HCT116 (cell line): ENCODE measurements around the gene EPS15. TPM values are rescaled to one million over a fixed set of nuclear protein-coding genes. Genes with fewer than 3 reads are reported as not detected.

Source experiments
- ATAC-seq: fragments of 200-7000 bp; cut with Tn5 transposase; 2 replicates; pipeline ENCODE4 v1.9.1; 2020; ENCODE audit warnings: mild to moderate bottlenecking, moderate library complexity
- BruUV-seq: library from RNA; stranded (reverse); fragments of 400-500 nt; replicated peaks from 2 replicates; lab custom pipeline; 2021; lab: Mats Ljungman, UMichigan
- CTCF ChIA-PET: fragments of 300-600 bp; sonication (Branson Sonifier 250); formaldehyde crosslinking; loops from one replicate; lab custom pipeline; 2021; ENCODE audit warnings: antibody characterized with exemption; lab: Charles Lee
- POLR2A ChIA-PET: fragments of 300-600, 350-600 bp; sonication (Branson Sonifier 250); formaldehyde crosslinking; loops from one replicate; lab custom pipeline; 2021; ENCODE audit warnings: antibody characterized with exemption; lab: Charles Lee
- RAD21 ChIA-PET, 2 experiments: fragments of 300-600 bp; sonication (Branson Sonifier 250); formaldehyde crosslinking; loops; one replicate each; lab custom pipeline; 2023; ENCODE audit warnings: low total read pairs in 2 of 2; ENCODE audit not compliant: uncharacterized antibody in 2 of 2, unreplicated experiment in 2 of 2, low non-redundant PET in 1 of 2; lab: Charles Lee
- DNase-seq: peaks from one replicate; pipeline ENCODE4 v3.0.0-alpha.2; 2010; ENCODE audit warnings: low read depth, low spot score
- H2AFZ ChIP-seq: fragments of 200-600 bp; shearing (Covaris generic), sonication (generic); 2 replicates; pipeline ENCODE4 v1.6.1; 2017; ENCODE audit warnings: low read depth, mixed run types, mixed read lengths, antibody characterized with exemption, low read length; ENCODE audit not compliant: poor library complexity, severe bottlenecking
- H3K27ac ChIP-seq: 2 replicates; pipeline ENCODE4 v1.5.1; 2012; ENCODE audit warnings: low read depth, low read length
- H3K27me3 ChIP-seq: fragments of 200-600 bp; sonication (generic); 2 replicates; pipeline ENCODE4 v1.6.1; 2016; ENCODE audit warnings: mixed run types, low read length, mixed read lengths; ENCODE audit not compliant: insufficient read depth
- H3K36me3 ChIP-seq, 2 experiments: fragments of 200-500 bp in 1 of 2; fragments of 200-600 bp in 1 of 2; sonication (Bioruptor generic) in 1 of 2; sonication (generic) in 1 of 2; 2 replicates each; pipeline versions ENCODE4 v1.5.1 to v1.6.1; 2014 to 2016; ENCODE audit warnings: low read length in 2 of 2, inconsistent platforms in 1 of 2, mixed read lengths in 1 of 2, mixed run types in 1 of 2; ENCODE audit not compliant: insufficient read depth in 2 of 2, control insufficient read depth in 1 of 2
- H3K4me1 ChIP-seq, 2 experiments: fragments of 200-600 bp in 1 of 2; sonication (generic) in 1 of 2; 2 replicates each; pipeline versions ENCODE4 v1.5.1 to v1.6.1; 2012 to 2017; ENCODE audit warnings: low read length in 2 of 2, inconsistent platforms in 1 of 2, mild to moderate bottlenecking in 1 of 2, mixed read lengths in 1 of 2, mixed run types in 1 of 2, moderate library complexity in 1 of 2; ENCODE audit not compliant: insufficient read depth in 2 of 2, control insufficient read depth in 1 of 2
- H3K4me2 ChIP-seq: fragments of 200-600 bp; sonication (generic); 2 replicates; pipeline ENCODE4 v1.6.1; 2017; ENCODE audit warnings: mixed run types, low read length, mixed read lengths
- H3K4me3 ChIP-seq, 2 experiments: fragments of 200-600 bp in 1 of 2; sonication (generic) in 1 of 2; replicated peaks in 1 of 2; 2 replicates each; pipeline ENCODE4 v1.5.1; 2011 to 2016; ENCODE audit warnings: low read length in 2 of 2, control low read depth in 1 of 2, low read depth in 1 of 2, mild to moderate bottlenecking in 1 of 2, mixed read lengths in 1 of 2, mixed run types in 1 of 2
- H3K79me2 ChIP-seq: fragments of 200-600 bp; sonication (generic); 2 replicates; pipeline ENCODE4 v1.6.1; 2017; ENCODE audit warnings: mild to moderate bottlenecking, mixed run types, low read length, moderate library complexity, mixed read lengths; ENCODE audit not compliant: insufficient read depth
- H3K9ac ChIP-seq: fragments of 200-600 bp; sonication (generic); 2 replicates; pipeline ENCODE4 v1.6.1; 2016; ENCODE audit warnings: low read length, mixed read lengths
- H3K9me2 ChIP-seq: fragments of 200-600 bp; sonication (generic), shearing (Covaris generic); 2 replicates; pipeline ENCODE4 v1.6.1; 2017; ENCODE audit warnings: mixed run types, mild to moderate bottlenecking, moderate library complexity; ENCODE audit not compliant: insufficient read depth
- H3K9me3 ChIP-seq, 2 experiments: fragments of 200-500 bp in 1 of 2; fragments of 200-600 bp in 1 of 2; sonication (Bioruptor generic) in 1 of 2; sonication (generic) in 1 of 2; 2 replicates each; pipeline ENCODE4 v1.6.1; 2014 to 2017; ENCODE audit warnings: low read length in 2 of 2, mixed read lengths in 2 of 2, inconsistent platforms in 1 of 2, low read depth in 1 of 2, mild to moderate bottlenecking in 1 of 2, mixed run types in 1 of 2, moderate library complexity in 1 of 2; ENCODE audit not compliant: control insufficient read depth in 1 of 2, insufficient read depth in 1 of 2
- H4K20me1 ChIP-seq: fragments of 200-600 bp; sonication (generic), shearing (Covaris generic); 2 replicates; pipeline ENCODE4 v1.6.1; 2017; ENCODE audit warnings: mixed run types, mild to moderate bottlenecking, moderate library complexity; ENCODE audit not compliant: insufficient read depth
- CBX3 ChIP-seq: IDR thresholded peaks from 2 replicates; pipeline ENCODE4 v1.6.1; 2012; ENCODE audit warnings: low read depth
- ELF1 ChIP-seq: IDR thresholded peaks from 2 replicates; pipeline ENCODE4 v1.6.1; 2012; ENCODE audit warnings: low read depth, borderline replicate concordance
- EZH2 ChIP-seq: fragments of 200-600 bp; sonication (generic); IDR thresholded peaks from 2 replicates; pipeline ENCODE4 v1.6.1; 2017; ENCODE audit warnings: antibody characterized with exemption, mixed run types
- POLR2A ChIP-seq: IDR thresholded peaks from 2 replicates; pipeline ENCODE4 v1.7.0; 2011; ENCODE audit warnings: borderline replicate concordance; ENCODE audit not compliant: insufficient read depth, insufficient read length; ENCODE audit errors: extremely low read depth
- POLR2AphosphoS5 ChIP-seq: IDR thresholded peaks from 2 replicates; pipeline ENCODE4 v1.6.1; 2011; ENCODE audit warnings: mild to moderate bottlenecking, low read depth, low read length, moderate library complexity
- SIN3A ChIP-seq: IDR thresholded peaks from 2 replicates; pipeline ENCODE4 v1.6.1; 2012; ENCODE audit warnings: low read depth
- TCF7L2 ChIP-seq: IDR thresholded peaks from 2 replicates; pipeline ENCODE4 v1.7.0; 2011; ENCODE audit warnings: borderline replicate concordance, inconsistent platforms; ENCODE audit not compliant: insufficient read depth, insufficient read length; ENCODE audit errors: extremely low read depth
- YY1 ChIP-seq: IDR thresholded peaks from 2 replicates; pipeline ENCODE4 v1.6.1; 2011; ENCODE audit warnings: low read length, low read depth, moderate library complexity, mild to moderate bottlenecking; ENCODE audit not compliant: insufficient replicate concordance; ENCODE audit errors: extremely low read depth
- intact Hi-C: fragments of 100-400 bp; cut with micrococcal nuclease; formaldehyde crosslinking; loops from 2 replicates; pipeline ENCODE4 v1.10.0; 2022
- total RNA-seq: library from RNA; stranded (reverse); gene quantifications from one replicate; pipeline ENCODE4 v1.2.1, GENCODE V29; 2021; ENCODE audit not compliant: unreplicated experiment
- TF ChIP-seq, protein P1 (sequence below): IDR thresholded peaks from 2 replicates; pipeline ENCODE4 v1.6.1; 2012
- TF ChIP-seq, protein P2 (sequence below): IDR thresholded peaks from 2 replicates; pipeline ENCODE4 v1.6.1; 2012
- TF ChIP-seq, protein P3 (sequence below): IDR thresholded peaks from 2 replicates; pipeline ENCODE4 v1.6.1; 2011; ENCODE audit warnings: mild to moderate bottlenecking, low read length, moderate library complexity; ENCODE audit not compliant: insufficient replicate concordance; ENCODE audit errors: extremely low read depth

EPS15 gene
- total RNA-seq, 1 experiment from 2014 or later = 41.2 TPM

DNA sequence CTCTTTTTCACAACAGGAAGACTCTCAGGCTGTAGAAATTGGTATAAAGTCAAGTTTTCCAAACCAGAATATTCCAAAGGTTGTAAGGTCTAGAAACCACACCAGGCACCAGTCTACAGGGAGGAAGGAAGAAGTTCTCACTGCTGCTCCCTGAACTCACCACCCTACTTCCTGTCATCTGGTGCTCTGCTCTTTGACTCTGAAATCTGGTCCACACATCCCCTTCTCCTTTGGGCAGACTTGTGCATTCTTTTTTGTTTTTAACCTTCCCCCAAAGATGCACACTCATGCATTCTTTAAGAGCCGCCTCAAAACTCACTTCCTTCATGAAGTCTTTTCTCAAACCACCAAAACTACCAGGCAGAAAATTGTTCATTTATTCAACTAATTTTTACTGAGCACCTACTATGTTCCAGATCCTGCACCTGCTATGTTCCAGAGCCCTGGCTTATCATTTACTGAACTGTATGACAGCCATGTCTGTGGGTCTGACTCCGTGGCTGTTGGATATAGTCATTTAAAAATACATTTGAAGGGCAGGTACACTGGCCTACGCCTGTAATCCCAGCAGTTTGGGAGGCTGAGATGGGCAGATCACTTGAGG lies 30.1 kb upstream of the EPS15 start:
- ATAC-seq = no peak
- intact Hi-C loops = no loop called here
- H3K4me3 ChIP-seq = no peak overlapping the region
- H3K27ac ChIP-seq = no peak overlapping the region
- no peak overlapping the region for H3K4me2 ChIP-seq
- 0 out of 2 replicates have a peak, but pooled peaks cover 2% of the 10 kb centered on the region for H3K9me2 ChIP-seq
- no peaks in the 10 kb centered on the region for H3K79me2 ChIP-seq
- no peaks in the 10 kb centered on the region for H3K9me3 ChIP-seq
- no peaks in the 10 kb centered on the region for H4K20me1 ChIP-seq
- H3K36me3 ChIP-seq = no peaks in the 10 kb centered on the region
- no peak for DNase-seq
- ChIA-PET RAD21 (no interaction called here), POLR2A (no interaction called here), CTCF (no interaction called here)
- H3K27me3 ChIP-seq = no peaks in the 10 kb centered on the region
- no TSS peak for BruUV-seq
- no peak overlapping the region for H3K9ac ChIP-seq
- peak overlapping the region; percentile 55 for H2AFZ ChIP-seq
- no peak for TF ChIP-seq CBX3
- no peak for TF ChIP-seq ELF1
- no peak for TF ChIP-seq SIN3A
- no peak for TF ChIP-seq YY1
- TF ChIP-seq EZH2 = no peak
- TF ChIP-seq, protein P1, sequence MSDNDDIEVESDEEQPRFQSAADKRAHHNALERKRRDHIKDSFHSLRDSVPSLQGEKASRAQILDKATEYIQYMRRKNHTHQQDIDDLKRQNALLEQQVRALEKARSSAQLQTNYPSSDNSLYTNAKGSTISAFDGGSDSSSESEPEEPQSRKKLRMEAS = no peak
- no peak for TF ChIP-seq POLR2A
- no peak for TF ChIP-seq TCF7L2
- TF ChIP-seq, protein P2, sequence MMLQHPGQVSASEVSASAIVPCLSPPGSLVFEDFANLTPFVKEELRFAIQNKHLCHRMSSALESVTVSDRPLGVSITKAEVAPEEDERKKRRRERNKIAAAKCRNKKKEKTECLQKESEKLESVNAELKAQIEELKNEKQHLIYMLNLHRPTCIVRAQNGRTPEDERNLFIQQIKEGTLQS = no peak
- no peak for TF ChIP-seq POLR2AphosphoS5
- TF ChIP-seq, protein P3, sequence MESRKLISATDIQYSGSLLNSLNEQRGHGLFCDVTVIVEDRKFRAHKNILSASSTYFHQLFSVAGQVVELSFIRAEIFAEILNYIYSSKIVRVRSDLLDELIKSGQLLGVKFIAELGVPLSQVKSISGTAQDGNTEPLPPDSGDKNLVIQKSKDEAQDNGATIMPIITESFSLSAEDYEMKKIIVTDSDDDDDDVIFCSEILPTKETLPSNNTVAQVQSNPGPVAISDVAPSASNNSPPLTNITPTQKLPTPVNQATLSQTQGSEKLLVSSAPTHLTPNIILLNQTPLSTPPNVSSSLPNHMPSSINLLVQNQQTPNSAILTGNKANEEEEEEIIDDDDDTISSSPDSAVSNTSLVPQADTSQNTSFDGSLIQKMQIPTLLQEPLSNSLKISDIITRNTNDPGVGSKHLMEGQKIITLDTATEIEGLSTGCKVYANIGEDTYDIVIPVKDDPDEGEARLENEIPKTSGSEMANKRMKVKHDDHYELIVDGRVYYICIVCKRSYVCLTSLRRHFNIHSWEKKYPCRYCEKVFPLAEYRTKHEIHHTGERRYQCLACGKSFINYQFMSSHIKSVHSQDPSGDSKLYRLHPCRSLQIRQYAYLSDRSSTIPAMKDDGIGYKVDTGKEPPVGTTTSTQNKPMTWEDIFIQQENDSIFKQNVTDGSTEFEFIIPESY = no peak
- peaks cover 0 to 11% of the 10 kb centered on the region in 2 experiments; a peak in 1 of 4 replicates for H3K4me1 ChIP-seq
